Activated CD4-positive, alpha-beta T cell treated with anti-CD3 and anti-CD28 coated beads for 1 hour (primary cell): ENCODE data around the gene TLE7.
A peak's percentile ranks its signal among the peaks of the same experiment; 100 is the strongest.

Experiments used
- DNase-seq: peaks from one replicate; pipeline ENCODE4 v3.0.0-alpha.2; 2020

The TLE7 gene

DNA sequence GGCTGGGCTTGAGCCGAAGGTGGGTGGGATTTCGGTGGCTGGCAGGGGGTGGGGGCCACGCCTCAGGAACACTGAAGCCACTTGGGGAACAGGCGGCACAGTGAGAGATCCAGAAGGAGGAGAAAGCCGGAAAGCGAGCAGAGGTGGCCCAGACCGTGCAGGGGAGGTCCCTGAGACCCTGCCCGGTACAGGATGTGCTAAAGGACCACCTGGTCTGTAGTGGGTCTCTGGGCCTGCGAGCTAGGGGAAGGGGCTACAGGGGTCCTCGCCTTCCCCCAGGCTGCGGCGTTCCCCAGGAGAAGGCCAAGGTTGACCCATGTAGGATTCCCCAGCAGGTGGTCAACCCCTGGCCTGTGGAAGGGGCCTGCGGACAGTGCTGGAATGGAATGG, at the start of gene TLE7:
Gene TLE7, minus strand, starts transcription at position 4 of the 390 bp plus-strand sequence. CDS start 8,730 bp downstream, outside the sequence.
- DNase-seq: no peak

GRCh38 chr16:71491054-71491453, 49.2 kb upstream of the TLE7 start:
- DNase-seq: no peak

DNA sequence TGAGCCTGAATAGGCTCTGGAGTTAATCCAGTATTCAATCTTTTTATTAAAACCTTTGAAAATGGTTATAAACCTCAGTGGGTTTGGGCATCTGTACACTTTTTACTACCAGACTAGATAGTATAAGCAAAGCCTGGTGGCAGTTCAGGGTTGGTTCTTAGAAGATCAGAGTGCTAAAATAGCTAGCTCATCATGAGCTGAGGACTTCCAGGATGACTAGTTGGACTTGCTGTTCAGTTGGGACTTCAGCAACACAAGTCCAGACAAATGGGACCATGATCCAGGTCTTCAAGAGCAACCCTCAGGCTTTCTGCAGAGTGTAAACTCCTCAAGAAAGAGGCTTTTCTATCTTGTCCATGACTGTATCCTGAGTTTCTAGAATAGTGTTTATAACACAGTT, 48.5 kb upstream of the TLE7 start:
- DNase-seq: no peak

DNA sequence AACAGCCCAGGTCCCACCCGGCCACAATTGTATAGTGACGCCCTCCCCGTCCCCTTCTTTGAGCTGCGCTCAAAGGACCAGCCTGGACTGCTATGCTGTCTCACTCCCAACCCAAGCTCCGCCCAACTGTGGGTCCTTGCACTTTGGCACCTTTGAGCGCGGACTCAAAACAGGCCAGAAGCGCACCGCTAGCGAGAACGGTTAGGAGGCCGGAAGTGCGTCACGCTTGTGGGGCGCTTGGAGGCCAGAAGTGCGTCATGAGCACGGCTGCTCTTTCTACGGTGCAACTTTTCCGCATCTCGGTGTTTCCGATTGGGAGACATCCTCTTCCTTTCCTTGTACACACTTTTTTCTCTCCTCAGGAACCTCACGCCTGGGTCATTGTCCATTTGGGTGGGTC, 47.3 kb upstream of the TLE7 start, which contains the start of gene ZNF19:
Gene ZNF19, minus strand, starts transcription at position 203 of the 400 bp plus-strand sequence. CDS start 7,210 bp downstream, outside the sequence.
- DNase-seq: no peak

DNA sequence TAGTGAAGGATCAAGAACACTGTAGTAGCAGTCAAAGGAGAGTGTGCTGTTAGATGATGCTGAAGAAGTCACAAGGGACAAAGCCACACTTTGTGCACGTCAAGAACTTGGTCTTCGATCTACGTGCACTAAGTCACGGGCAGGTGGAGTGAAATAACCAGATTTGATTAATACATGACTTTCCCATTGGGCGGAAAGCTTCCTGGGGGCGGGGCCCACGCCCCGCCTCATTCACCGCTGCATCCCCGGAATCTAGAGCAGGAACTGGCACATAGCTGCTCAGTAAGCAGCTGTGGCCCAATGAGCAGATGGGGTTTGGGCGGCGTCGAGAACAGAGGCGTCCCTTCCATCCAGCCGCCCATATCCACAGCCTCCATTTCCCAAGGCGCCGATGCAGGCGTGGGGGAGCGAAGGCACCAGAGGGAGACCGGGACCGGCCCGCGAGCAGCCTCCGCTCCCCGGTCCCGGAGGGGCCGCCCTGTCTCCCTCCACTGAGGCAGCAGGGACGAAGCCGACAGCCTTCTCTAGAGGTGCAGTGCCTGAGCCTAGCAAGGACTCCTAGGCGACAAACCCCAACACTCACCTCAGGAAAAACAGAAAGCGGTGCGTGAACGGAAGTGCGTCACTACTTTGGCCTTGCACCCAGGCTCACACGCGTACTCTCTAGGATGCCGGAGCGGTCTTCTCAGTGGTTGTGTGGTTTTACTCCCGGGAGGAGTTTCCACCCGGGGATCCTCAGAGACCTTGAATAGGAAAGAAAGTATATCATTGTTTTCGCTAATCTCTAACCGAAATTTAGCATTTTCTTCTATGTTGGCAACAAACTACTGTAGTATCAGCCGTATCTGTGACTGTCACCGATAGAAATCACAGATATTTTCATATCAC, 42.4 kb upstream of the TLE7 start:
- peak; percentile 68 for DNase-seq

- no peak for DNase-seq
Observed at GRCh38 chr16:71482569-71482968, 40.7 kb upstream of the TLE7 start.

- no peak for DNase-seq
Observed at GRCh38 chr16:71480956-71481355, 39.1 kb upstream of the TLE7 start.

GRCh38 chr16:71479420-71479819, 37.6 kb upstream of the TLE7 start:
- no peak for DNase-seq

GRCh38 chr16:71476457-71477124, 34.7 kb upstream of the TLE7 start:
- no peak for DNase-seq

- no peak for DNase-seq
Observed at GRCh38 chr16:71474864-71475263, 33.0 kb upstream of the TLE7 start.

DNA sequence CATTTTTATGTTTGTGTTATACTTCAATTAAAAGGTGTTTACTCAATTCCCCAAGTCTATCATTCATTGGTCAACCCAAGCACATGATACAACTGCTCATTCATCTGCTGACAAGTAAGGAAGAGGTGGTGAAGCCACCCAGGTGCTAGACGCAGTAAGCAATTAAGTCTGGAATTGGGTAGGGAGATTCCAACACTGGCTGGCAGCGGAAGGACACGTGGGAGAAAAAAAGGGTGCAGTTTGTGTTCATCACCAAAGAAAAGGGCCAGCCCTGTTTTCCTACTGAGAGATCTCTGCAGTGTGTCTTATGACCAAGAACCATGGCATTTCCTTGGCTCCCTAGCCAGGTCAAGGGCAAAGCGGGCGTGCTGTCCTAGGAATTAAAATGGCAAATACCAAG, 32.0 kb upstream of the TLE7 start:
- DNase-seq: no peak

GRCh38 chr16:71472931-71473330, 31.1 kb upstream of the TLE7 start:
- DNase-seq: no peak

GRCh38 chr16:71472051-71472450, 30.2 kb upstream of the TLE7 start:
- DNase-seq: no peak

DNA sequence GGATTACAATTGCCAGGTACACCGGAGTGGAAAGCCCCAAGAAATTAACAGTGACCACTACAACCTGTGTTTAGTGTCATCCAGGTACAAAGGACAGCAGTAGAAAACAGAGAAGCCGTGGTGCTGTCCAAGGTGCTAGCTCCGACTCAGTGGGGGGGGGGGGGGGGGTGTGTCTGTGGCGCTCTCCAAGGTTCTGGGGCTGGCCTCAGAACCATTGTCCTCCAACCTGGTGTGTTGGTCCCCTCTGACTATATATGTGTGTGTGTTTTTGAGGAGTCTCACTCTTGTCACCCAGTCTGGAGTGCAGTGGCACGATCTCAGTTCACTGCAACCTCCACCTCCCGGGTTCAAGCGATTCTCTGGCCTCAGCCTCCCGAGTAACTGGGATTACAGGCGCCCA, 26.0 kb upstream of the TLE7 start:
- DNase-seq: no peak

DNA sequence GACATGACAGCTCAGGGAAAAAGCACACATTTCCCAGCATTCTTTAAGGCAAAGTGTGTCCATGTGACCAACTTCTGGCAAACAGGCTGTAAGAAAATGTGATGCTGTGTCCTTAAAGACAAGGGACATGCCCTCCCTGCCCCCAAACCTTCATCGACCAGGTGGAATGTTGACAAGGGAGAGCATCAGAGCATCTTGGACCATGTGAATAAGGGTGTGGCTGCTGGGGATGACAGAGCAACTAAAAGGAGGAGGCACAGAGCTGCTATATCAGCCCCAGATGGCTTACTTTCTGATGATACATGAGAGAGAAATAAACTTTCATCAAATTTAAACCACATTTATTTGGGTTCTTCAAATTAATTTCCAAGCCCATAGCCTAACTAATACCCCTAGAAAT, 22.4 kb upstream of the TLE7 start:
- no peak for DNase-seq

DNA sequence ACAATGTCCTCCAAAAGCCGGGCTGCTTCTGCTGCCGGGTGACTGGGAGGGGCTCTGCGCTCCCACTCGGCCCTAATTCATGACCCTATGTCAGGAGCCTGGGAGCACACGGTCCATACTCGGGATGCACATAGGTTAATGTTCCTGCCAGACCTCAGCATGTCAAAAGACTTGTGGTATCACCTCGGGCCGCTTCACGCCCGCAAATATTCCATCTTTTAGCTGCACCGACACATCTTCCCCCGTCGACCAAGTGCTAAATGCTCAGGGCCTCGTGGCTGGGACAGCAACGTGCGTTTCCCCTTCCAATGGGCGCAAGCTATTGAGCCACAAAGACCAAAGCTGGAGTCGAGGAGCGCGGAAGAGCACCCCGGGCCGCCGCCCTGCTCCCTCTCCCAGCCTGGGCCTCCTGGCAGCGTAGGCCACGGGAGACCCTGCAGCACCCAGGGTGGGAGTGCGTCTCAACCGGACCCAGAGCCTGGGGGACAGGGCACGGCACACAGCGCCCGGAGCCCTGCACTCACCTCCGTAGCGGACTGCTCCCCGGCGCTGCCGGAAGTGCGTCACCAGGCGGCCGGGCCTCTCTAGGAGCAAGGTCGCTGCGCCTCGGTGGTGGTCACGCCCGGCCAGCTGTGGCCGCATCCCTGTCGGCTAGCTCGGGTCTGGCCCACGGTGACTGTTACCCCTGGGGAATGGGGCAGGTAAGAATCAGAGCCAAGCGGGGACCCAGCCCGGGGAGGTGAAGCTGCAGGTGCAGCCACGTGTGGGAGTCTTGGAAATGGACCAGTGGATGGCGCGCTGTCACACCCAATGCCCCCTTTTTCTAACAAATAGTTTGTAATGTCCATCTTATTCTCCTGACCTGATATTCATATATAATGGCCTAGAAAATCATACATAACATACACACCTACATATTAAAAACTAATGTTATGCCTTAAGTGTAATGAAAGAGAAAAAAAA, 20.1 kb upstream of the TLE7 start, which contains the start of gene ZNF23:
Gene ZNF23, minus strand, starts transcription at position 562 of the 963 bp plus-strand sequence. CDS start 5,451 bp downstream, outside the sequence.
- peak; percentile 70 for DNase-seq

DNA sequence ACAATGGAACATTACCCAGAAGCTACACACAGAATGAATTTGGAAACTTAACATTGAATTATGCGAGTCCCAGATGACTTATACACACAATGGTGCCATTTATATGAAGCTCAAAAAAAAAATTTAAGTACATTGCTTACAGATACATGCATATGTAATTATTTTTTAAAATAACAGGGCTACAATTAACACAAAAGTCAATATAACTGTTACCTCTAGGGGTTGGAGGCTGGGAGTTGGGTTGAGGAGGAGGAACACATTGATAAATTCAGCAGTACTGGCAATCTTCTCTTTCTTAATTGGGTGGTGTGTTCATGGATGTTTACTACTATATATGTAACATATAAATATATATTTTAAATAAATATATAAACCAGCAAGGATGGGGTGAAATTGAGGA, 19.1 kb upstream of the TLE7 start:
- no peak for DNase-seq

DNA sequence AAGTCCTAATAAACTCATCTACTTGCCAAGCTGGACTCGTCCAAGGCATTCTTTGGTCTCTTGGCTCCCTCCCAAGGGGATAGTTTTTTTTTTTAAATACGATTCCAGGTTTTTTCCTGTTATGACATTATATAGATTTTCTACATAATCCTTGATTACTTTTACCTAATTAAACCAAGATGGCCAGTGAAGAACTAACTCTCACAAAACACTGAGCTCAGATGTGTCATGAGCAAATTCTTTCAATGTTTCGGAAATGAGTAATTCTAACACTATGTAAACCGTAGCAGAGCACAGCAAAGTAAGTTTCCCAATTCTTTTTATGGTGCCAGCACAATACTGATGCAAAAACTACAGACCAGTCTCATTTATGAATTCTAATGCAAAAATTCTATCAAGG, 18.4 kb upstream of the TLE7 start:
- DNase-seq: no peak

DNA sequence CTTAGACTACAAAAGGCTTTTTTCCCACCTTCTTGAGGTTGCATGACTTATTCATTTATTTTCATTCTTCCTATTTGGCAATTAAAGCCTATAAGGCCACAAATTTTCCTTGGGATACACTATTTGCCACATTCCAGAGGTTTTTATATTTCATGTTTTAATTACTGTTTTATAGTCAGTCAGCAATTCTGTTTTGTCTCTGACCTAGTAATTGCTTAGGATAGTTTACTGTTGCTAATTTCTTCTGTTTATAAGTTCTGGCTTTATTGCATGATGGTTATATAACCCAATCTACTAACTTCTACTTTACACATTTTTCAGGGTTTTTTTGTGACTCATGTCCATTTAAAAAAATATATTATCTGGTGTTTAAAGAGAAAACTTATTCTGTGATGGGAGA, 17.7 kb upstream of the TLE7 start:
- DNase-seq: no peak

DNA sequence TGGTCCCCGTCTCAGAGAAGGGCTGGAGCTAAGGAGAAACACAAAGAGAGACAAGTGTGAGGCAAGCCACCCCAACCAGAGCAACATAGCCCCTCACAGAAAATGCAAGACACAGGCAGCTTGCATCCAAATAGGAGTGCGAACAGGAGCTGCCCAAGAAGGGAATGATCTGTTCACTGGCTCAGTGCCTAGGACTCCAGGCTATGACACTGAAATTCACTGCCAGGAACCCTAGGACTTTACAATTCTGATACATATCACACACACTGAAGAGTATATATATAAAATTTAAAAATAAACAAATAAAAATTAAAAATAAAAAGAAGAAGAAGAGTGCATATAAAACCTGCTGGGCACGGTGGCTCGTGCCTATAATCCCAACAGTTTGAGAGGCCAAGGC, 14.9 kb upstream of the TLE7 start:
- DNase-seq: no peak

DNA sequence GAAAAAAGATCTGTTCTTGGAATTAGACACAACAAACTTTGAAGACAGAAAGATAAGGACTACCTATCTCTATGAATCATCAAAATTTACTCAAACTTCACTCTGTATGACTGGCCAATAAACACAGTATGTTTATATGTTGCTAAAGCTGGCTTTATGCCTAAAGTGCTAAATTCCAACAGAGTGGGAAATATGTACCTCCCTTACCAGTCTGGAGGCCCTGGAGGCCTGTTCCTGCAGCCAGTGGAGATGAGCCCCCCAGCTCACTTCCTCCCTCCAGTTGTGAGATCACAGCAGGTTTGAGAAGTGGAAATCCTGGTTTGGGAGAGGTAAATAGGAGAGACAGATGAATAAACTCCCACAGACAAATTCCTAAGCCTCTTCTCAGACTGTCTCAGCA, 11.2 kb upstream of the TLE7 start:
- DNase-seq: no peak

DNA sequence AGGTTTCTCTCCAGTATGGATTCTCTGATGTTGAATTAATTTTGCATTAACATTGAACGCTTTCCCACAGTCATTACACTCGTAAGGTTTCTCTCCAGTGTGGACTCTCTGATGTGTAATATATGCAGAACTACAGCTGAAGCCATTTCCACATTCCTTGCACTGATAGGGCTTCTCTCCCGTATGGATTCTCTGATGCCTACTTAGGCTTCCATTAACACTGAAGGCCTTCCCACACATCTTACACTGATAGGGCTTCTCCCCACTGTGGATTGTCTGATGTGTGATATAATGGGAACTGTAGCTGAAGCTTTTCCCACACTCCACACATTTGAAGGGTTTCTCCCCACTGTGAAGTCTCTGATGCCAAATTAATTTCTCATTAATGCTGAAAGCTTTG, 7.2 kb upstream of the TLE7 start:
- DNase-seq: no peak
